A549 (cell line): ENCODE measurements around the gene CACNA1C.

Source experiments
- CTCF ChIP-seq: fragments of >200 bp; sonication (Bioruptor Twin); formaldehyde crosslinking; IDR thresholded peaks from 3 replicates; pipeline ENCODE4 v1.5.1; 2016
- HDAC2 ChIP-seq: fragments of 200-600 bp; sonication (generic); IDR thresholded peaks from 2 replicates; pipeline ENCODE4 v1.6.1; 2016
- POLR2A ChIP-seq: IDR thresholded peaks from 2 replicates; pipeline ENCODE4 v1.6.1; 2012; ENCODE audit warnings: mild to moderate bottlenecking, low read length
- RAD21 ChIP-seq, 2 experiments: fragments of >200 bp in 1 of 2; sonication (Bioruptor Twin) in 1 of 2; formaldehyde crosslinking in 1 of 2; IDR thresholded peaks in 1 of 2; conservative IDR thresholded peaks in 1 of 2; 2 replicates in 1 of 2; 3 replicates in 1 of 2; pipeline ENCODE4 v1.6.1; 2012 to 2018; ENCODE audit warnings: inconsistent platforms in 1 of 2

- no peak for TF ChIP-seq RAD21 (conservative IDR thresholded peaks at IDR 0.05 in 1 of 2, IDR thresholded peaks at IDR 0.05 in 1 of 2)
- TF ChIP-seq HDAC2 = no peak
- TF ChIP-seq POLR2A = no peak
- TF ChIP-seq CTCF = no peak
These were observed 207.7 kb downstream of the CACNA1C start for GRCh38 chr12:2260441-2260840.
